ENCODE results near the gene FBLL1.

DNA sequence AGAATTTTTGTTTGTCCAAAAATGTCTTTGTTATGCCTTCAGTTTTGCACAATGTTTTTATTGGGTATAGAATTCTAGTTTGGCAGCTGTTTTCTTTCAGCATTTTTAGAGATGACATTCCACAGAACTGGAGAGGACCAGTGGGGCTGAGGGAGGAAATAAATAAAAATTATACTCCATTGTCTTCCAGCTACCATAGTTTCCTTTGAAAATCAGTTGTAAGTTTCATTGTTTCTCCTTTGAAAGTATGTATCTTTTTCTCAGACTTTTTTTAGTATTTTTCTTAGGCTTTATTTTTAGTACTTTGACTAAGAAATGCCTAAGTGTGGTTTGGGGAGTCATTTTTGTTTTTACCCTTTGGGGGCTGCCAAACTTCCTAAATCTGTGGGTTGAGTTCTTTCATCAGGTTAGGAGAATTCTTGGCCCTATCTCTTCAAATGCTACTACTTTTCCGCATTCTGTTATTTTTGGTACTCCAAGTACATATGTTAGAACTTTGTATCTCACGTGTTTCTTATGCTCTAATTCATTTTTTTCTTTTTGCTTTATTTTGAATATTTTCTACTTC is 15.2 kb upstream of the FBLL1 start:
- TF ChIP-seq, protein P1, sequence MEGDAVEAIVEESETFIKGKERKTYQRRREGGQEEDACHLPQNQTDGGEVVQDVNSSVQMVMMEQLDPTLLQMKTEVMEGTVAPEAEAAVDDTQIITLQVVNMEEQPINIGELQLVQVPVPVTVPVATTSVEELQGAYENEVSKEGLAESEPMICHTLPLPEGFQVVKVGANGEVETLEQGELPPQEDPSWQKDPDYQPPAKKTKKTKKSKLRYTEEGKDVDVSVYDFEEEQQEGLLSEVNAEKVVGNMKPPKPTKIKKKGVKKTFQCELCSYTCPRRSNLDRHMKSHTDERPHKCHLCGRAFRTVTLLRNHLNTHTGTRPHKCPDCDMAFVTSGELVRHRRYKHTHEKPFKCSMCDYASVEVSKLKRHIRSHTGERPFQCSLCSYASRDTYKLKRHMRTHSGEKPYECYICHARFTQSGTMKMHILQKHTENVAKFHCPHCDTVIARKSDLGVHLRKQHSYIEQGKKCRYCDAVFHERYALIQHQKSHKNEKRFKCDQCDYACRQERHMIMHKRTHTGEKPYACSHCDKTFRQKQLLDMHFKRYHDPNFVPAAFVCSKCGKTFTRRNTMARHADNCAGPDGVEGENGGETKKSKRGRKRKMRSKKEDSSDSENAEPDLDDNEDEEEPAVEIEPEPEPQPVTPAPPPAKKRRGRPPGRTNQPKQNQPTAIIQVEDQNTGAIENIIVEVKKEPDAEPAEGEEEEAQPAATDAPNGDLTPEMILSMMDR (IDR thresholded peaks at IDR 0.05; ENCODE audit: insufficient read depth, low read length, poor library complexity, severe bottlenecking): no peak
- TF ChIP-seq EZH2phosphoT487 (conservative IDR thresholded peaks at IDR 0.05; ENCODE audit: low read length): no peak
